ENCODE measurements around the gene PCGF2. TPM values are rescaled to one million over a fixed set of nuclear protein-coding genes. Genes with fewer than 3 reads are reported as not detected.
A peak's percentile ranks its signal among the peaks of the same experiment; 100 is the strongest.

The PCGF2 gene
- 86.1 and 93.3 TPM in 2 replicates for total RNA-seq (2021; fragmentation: NEBNext Ultra II Directional; extraction: Animal tissue kit (Norgen Biotek cat#: 25700))
- polyA plus RNA-seq (2011; rRNA removed): 42.1 and 81.4 TPM in 2 replicates
- polyA plus RNA-seq (2011; cell fraction: cytosol; rRNA removed): 29.9 TPM
- 84.7 TPM for polyA plus RNA-seq (2011; cell fraction: nucleus; rRNA removed)
- 75.9 to 100 TPM (median 96.1 TPM) in 4 replicates for polyA plus RNA-seq (2012, experiment 1 of 2)
- polyA plus RNA-seq (2012, experiment 2 of 2): 61.3 TPM
- polyA plus RNA-seq (2013, experiment 1 of 2): 40.8 TPM
- 42.2 TPM for polyA plus RNA-seq (2013, experiment 2 of 2)
- 13.2 and 28.0 TPM in 2 replicates for polyA minus RNA-seq (2011; rRNA and poly(A)+ RNA removed)
- polyA minus RNA-seq (2011; cell fraction: cytosol; rRNA and poly(A)+ RNA removed): 57.5 TPM
- polyA minus RNA-seq (2011; cell fraction: nucleus; rRNA and poly(A)+ RNA removed): 21.4 TPM
- long read RNA-seq, experiment 1, partial matches to known transcripts: 34 of 67 reads
- long read RNA-seq, experiment 1, other reads (novel, unspliced or antisense): 30 of 67 reads
- long read RNA-seq, experiment 2, transcript PCGF2-207 (11 exons, 2,604 nt): major isoform, 8 of 56 reads
- long read RNA-seq, experiment 2, partial matches to known transcripts: 31 of 56 reads
- long read RNA-seq, experiment 2, other reads (novel, unspliced or antisense): 17 of 56 reads

DNA sequence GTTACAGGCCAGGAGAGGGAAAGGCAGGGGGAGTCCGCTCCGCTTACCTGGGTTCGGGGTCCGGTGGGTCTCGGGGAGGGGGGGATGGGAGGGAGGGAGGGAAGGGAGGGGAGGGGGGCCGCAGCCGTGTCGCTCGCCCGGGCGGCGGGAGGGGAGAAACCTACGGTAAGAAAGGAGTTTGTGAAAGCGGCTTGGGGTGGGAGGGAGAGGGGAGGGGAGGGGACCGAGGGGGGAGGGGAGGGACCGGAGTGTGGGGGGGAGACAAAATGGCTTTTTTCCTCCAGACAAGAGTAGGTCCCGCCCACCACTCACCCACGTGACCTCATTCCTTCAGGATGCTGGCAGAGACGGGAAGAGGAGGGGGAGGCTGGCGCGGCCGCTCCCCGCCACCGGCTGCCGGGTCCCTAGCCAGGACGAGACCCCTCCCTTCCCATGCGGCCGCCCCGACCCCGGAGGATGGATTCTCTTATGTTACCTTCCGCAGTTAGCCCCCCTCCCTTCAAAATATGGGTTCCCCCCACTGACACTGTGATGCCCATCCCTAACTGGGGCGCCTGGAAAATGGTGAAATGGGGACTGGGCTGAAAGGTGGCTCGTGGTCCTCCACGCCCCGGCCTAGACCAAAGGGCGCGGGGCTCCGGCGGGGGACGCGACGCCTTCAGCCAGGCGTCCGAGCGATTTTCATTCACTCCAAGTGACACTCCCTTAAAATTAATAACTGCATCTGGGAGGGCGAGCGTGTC is at the start of gene PCGF2:
Gene PCGF2 (minus strand): TSS at position 188 of the 743 bp plus-strand sequence. CDS start 7,934 bp downstream, outside the sequence.
- Histone ChIP-seq H3K56ac (replicated peaks; ENCODE audit: insufficient read length, low read depth, low read length) (peak within 1 kb of the TSS; percentile 70), H3K23me2 (ENCODE audit: low read depth, low read length) (peaks cover 48% of the 10 kb centered on the region), H2AFZ (ENCODE audit: low read length) (no peak within 1 kb of the TSS), H3K4me3 (ENCODE audit: extremely low read depth in 1 of 4, insufficient read depth in 2 of 4, low read depth in 3 of 4, low read length in 4 of 4) (peak within 1 kb of the TSS; percentile 78 to 90 (median 88)), H3K27ac (ENCODE audit: low read depth, low read length) (peak within 1 kb of the TSS; percentile 87), H3K4me2 (ENCODE audit: insufficient read depth in 1 of 2, low read depth in 2 of 2, low read length in 2 of 2) (peak within 1 kb of the TSS; percentile 89 to 91), H3K4me1 (replicated peaks in 1 of 4; ENCODE audit: control insufficient read depth in 3 of 4, insufficient read depth in 4 of 4, low read length in 3 of 4) (peaks cover 7 to 29% (median 21%) of the 10 kb centered on the region in 4 experiments), H3K18ac (ENCODE audit: extremely low read depth, low read length) (peak within 1 kb of the TSS; percentile 90), H4K8ac (ENCODE audit: extremely low read depth, insufficient read depth, low read length) (peak within 1 kb of the TSS; percentile 74), H3K23ac (ENCODE audit: insufficient read length) (no peak within 1 kb of the TSS), H2BK12ac (ENCODE audit: low read depth, low read length) (0 out of 2 replicates have a peak within 1 kb of the TSS, but pooled peaks have one; percentile 75), H3K79me2 (ENCODE audit: control insufficient read depth in 1 of 2, insufficient read depth in 2 of 2, low read length in 2 of 2) (peaks cover 34 to 46% of the 10 kb centered on the region in 2 experiments), H3K79me1 (ENCODE audit: low read depth, low read length) (peaks cover 10% of the 10 kb centered on the region), H3K36me3 (ENCODE audit: control insufficient read depth in 2 of 4, insufficient read depth in 4 of 4, low read length in 3 of 4) (no peaks in the 10 kb centered on the region), H4K20me1 (replicated peaks in 1 of 2; ENCODE audit: control insufficient read depth in 1 of 2, insufficient read depth in 2 of 2, low read length in 2 of 2) (peaks cover 23 to 25% of the 10 kb centered on the region in 2 experiments), H2BK15ac (ENCODE audit: low read length) (peak within 1 kb of the TSS; percentile 72; the same call in 1 of the 2 replicates), H2AK5ac (ENCODE audit: low read depth, low read length) (0 out of 2 replicates have a peak within 1 kb of the TSS, but pooled peaks have one; percentile 1), H3K27me3 (replicated peaks in 1 of 4; ENCODE audit: control insufficient read depth in 3 of 4, extremely low read depth in 1 of 4, insufficient read depth in 3 of 4, low read length in 3 of 4) (peaks cover 0 to 11% (median 5%) of the 10 kb centered on the region in 4 experiments; a peak in 5 of 7 replicates), H3K14ac (ENCODE audit: insufficient read length) (peak within 1 kb of the TSS; percentile 67), H3K4ac (replicated peaks; ENCODE audit: insufficient read length, low read depth, low read length) (peak within 1 kb of the TSS; percentile 65), H3K9me3 (ENCODE audit: insufficient read depth in 2 of 2, low read depth in 1 of 2, low read length in 1 of 2) (no peaks in the 10 kb centered on the region), H4K5ac (ENCODE audit: insufficient read length, low read depth, low read length) (peak within 1 kb of the TSS; percentile 79), H2BK20ac (ENCODE audit: low read length) (no peak within 1 kb of the TSS), H4K91ac (replicated peaks; ENCODE audit: insufficient read length, low read length) (peak within 1 kb of the TSS; percentile 95), H2BK120ac (replicated peaks; ENCODE audit: low read depth, low read length) (peak within 1 kb of the TSS; percentile 21), H3K9ac (replicated peaks in 1 of 4; ENCODE audit: extremely low read depth in 1 of 4, low read depth in 3 of 4, low read length in 3 of 4) (peak within 1 kb of the TSS; percentile 84 to 96 (median 87)), H2BK5ac (ENCODE audit: low read depth, low read length) (peak within 1 kb of the TSS; percentile 88; the same call in 1 of the 2 replicates)
- 1% methylated on average over 28 of the region's 47 CpGs; no CpG with 5 or more reads in 1 of the 2 experiments for WGBS, 2 experiments (ENCODE audit: extremely low coverage in 1 of 2, insufficient coverage in 1 of 2, insufficient read length in 1 of 2, insufficient replicate concordance in 2 of 2, low coverage in 1 of 2, low lambda C conversion rate in 2 of 2, missing lambda C conversion rate in 1 of 2)
- peak; percentile 68 to 93 for DNase-seq (ENCODE audit: low read depth in 1 of 2, low spot score in 2 of 2)
- CTCF ChIA-PET (ENCODE audit: partially characterized antibody): interaction anchor here (0.6 kb wide), 1 partner anchor 117 kb away, joined by 3 read pairs; no protein-coding TSS in a partner anchor
- no peak for FAIRE-seq
- POLR2A ChIA-PET (ENCODE audit: partially characterized antibody): interaction anchor here (2.7 kb wide), 1 partner anchor 17 kb away, joined by 19 read pairs; the partner anchor contains the start of gene CISD3
- TF ChIP-seq YY1 (IDR thresholded peaks at IDR 0.05; ENCODE audit: low read depth, low read length) (no peak), POU5F1 (IDR thresholded peaks at IDR 0.05; ENCODE audit: low read depth, low read length) (no peak), GTF2F1 (IDR thresholded peaks at IDR 0.05; ENCODE audit: borderline replicate concordance, low read depth, low read length) (no peak), CREB1 (IDR thresholded peaks at IDR 0.05) (no peak), SUZ12 (IDR thresholded peaks at IDR 0.05; ENCODE audit: low read length) (no peak), CEBPB (IDR thresholded peaks at IDR 0.05; ENCODE audit: low read depth, low read length) (no peak), ASH2L (IDR thresholded peaks at IDR 0.05; ENCODE audit: low read length) (no peak)
- TF ChIP-seq, protein P1, sequence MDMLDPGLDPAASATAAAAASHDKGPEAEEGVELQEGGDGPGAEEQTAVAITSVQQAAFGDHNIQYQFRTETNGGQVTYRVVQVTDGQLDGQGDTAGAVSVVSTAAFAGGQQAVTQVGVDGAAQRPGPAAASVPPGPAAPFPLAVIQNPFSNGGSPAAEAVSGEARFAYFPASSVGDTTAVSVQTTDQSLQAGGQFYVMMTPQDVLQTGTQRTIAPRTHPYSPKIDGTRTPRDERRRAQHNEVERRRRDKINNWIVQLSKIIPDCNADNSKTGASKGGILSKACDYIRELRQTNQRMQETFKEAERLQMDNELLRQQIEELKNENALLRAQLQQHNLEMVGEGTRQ (IDR thresholded peaks at IDR 0.05; ENCODE audit: low read length): peak; percentile 71
